Measurements from ENCODE around the gene CDH12. TPM values are rescaled to one million over a fixed set of nuclear protein-coding genes. Genes with fewer than 3 reads are reported as not detected.

Gene CDH12
- total RNA-seq, 1 experiment from 2014 or later = not detected

GRCh38 chr5:22504411-22504810, 348.7 kb downstream of the CDH12 start:
- no peak for DNase-seq (ENCODE audit: low spot score)
- in situ Hi-C loops (cut with HindIII; ENCODE audit: low sequenced_read_pairs) = no loop called here

GRCh38 chr5:22500556-22500955, 352.6 kb downstream of the CDH12 start:
- in situ Hi-C loops (cut with HindIII; ENCODE audit: low sequenced_read_pairs) = no loop called here
- no peak for DNase-seq (ENCODE audit: low spot score)

GRCh38 chr5:22496666-22497065, 356.5 kb downstream of the CDH12 start:
- in situ Hi-C loops (cut with HindIII; ENCODE audit: low sequenced_read_pairs) = no loop called here
- no peak for DNase-seq (ENCODE audit: low spot score)

GRCh38 chr5:22495016-22495720, 358.0 kb downstream of the CDH12 start:
- no peak for DNase-seq (ENCODE audit: low spot score)
- in situ Hi-C loops (cut with HindIII; ENCODE audit: low sequenced_read_pairs) = no loop called here

GRCh38 chr5:22488427-22488826, 364.7 kb downstream of the CDH12 start:
- no peak for DNase-seq (ENCODE audit: low spot score)
- in situ Hi-C loops (cut with HindIII; ENCODE audit: low sequenced_read_pairs) = no loop called here

GRCh38 chr5:22480305-22480704, 372.8 kb downstream of the CDH12 start:
- in situ Hi-C loops (cut with HindIII; ENCODE audit: low sequenced_read_pairs) = no loop called here

GRCh38 chr5:22473886-22474285, 379.3 kb downstream of the CDH12 start:
- no peak for DNase-seq (ENCODE audit: low spot score)
- in situ Hi-C loops (cut with HindIII; ENCODE audit: low sequenced_read_pairs) = no loop called here

More at GRCh38 chr5:22480305-22480704, 372.8 kb downstream of the CDH12 start:
- DNase-seq (ENCODE audit: low spot score) = no peak

- no peak for DNase-seq (ENCODE audit: low spot score)
- in situ Hi-C loops (cut with HindIII; ENCODE audit: low sequenced_read_pairs) = no loop called here
Measured at GRCh38 chr5:22471154-22471553, 382.0 kb downstream of the CDH12 start.

GRCh38 chr5:22470408-22470807, 382.7 kb downstream of the CDH12 start:
- no peak for DNase-seq (ENCODE audit: low spot score)
- in situ Hi-C loops (cut with HindIII; ENCODE audit: low sequenced_read_pairs) = no loop called here

- no peak for DNase-seq (ENCODE audit: low spot score)
- in situ Hi-C loops (cut with HindIII; ENCODE audit: low sequenced_read_pairs) = no loop called here
Measured at GRCh38 chr5:22465616-22466015, 387.5 kb downstream of the CDH12 start.

- in situ Hi-C loops (cut with HindIII; ENCODE audit: low sequenced_read_pairs) = no loop called here
- DNase-seq (ENCODE audit: low spot score) = no peak
Measured at GRCh38 chr5:22465177-22465576, 388.0 kb downstream of the CDH12 start.

- in situ Hi-C loops (cut with HindIII; ENCODE audit: low sequenced_read_pairs) = no loop called here
- DNase-seq (ENCODE audit: low spot score) = no peak
Measured at GRCh38 chr5:22460189-22460588, 393.0 kb downstream of the CDH12 start.

GRCh38 chr5:22432905-22433304, 420.2 kb downstream of the CDH12 start:
- no peak for DNase-seq (ENCODE audit: low spot score)
- in situ Hi-C loops (cut with HindIII; ENCODE audit: low sequenced_read_pairs) = no loop called here

GRCh38 chr5:22431840-22432239, 421.3 kb downstream of the CDH12 start:
- no peak for DNase-seq (ENCODE audit: low spot score)
- in situ Hi-C loops (cut with HindIII; ENCODE audit: low sequenced_read_pairs) = no loop called here

- in situ Hi-C loops (cut with HindIII; ENCODE audit: low sequenced_read_pairs) = no loop called here
- DNase-seq (ENCODE audit: low spot score) = no peak
Measured at GRCh38 chr5:22431406-22431805, 421.7 kb downstream of the CDH12 start.

GRCh38 chr5:22411554-22412349, 441.4 kb downstream of the CDH12 start:
- in situ Hi-C loops (cut with HindIII; ENCODE audit: low sequenced_read_pairs) = no loop called here
- no peak for DNase-seq (ENCODE audit: low spot score)

- in situ Hi-C loops (cut with HindIII; ENCODE audit: low sequenced_read_pairs) = no loop called here
Measured at GRCh38 chr5:22391956-22392355, 461.2 kb downstream of the CDH12 start.

GRCh38 chr5:22390888-22391287, 462.3 kb downstream of the CDH12 start:
- DNase-seq (ENCODE audit: low spot score) = no peak
- in situ Hi-C loops (cut with HindIII; ENCODE audit: low sequenced_read_pairs) = no loop called here

More at GRCh38 chr5:22391956-22392355, 461.2 kb downstream of the CDH12 start:
- DNase-seq (ENCODE audit: low spot score) = no peak

- peak; percentile 86 for DNase-seq (ENCODE audit: low spot score)
- in situ Hi-C loops (cut with HindIII; ENCODE audit: low sequenced_read_pairs) = no loop called here
Measured at GRCh38 chr5:22372826-22373660, 480.1 kb downstream of the CDH12 start.

- in situ Hi-C loops (cut with HindIII; ENCODE audit: low sequenced_read_pairs) = no loop called here
- DNase-seq (ENCODE audit: low spot score) = no peak
Measured at GRCh38 chr5:22372376-22372775, 480.8 kb downstream of the CDH12 start.
